PC-9 (cell line): ENCODE measurements around the gene PPM1N. TPM values are rescaled to one million over a fixed set of nuclear protein-coding genes. Genes with fewer than 3 reads are reported as not detected.
A peak's percentile ranks its signal among the peaks of the same experiment; 100 is the strongest.

Experiments
- BruUV-seq: library from RNA; stranded (reverse); fragments of 400-500 nt; replicated peaks from 2 replicates; lab custom pipeline; 2021; lab: Mats Ljungman, UMichigan
- CTCF ChIA-PET: fragments of 300-600 bp; sonication (Branson Sonifier 250); formaldehyde crosslinking; loops from one replicate; lab custom pipeline; 2022; ENCODE audit warnings: antibody characterized with exemption; lab: Charles Lee
- POLR2A ChIA-PET: fragments of 300-600 bp; sonication (Branson Sonifier 250); formaldehyde crosslinking; loops from one replicate; lab custom pipeline; 2022; ENCODE audit warnings: antibody characterized with exemption; ENCODE audit not compliant: unreplicated experiment; lab: Charles Lee
- DNase-seq, 2 experiments: peaks; one replicate each; pipeline versions ENCODE4 v3.0.0 to v3.0.0-alpha.2; 2015 to 2022; ENCODE audit warnings: mixed read lengths in 1 of 2
- H2AFZ ChIP-seq: fragments of 200-600 bp; sonication (generic); 2 replicates; pipeline ENCODE4 v1.8.1; 2017; ENCODE audit warnings: antibody characterized with exemption
- H3F3A ChIP-seq: fragments of 200-600 bp; sonication (generic); 2 replicates; pipeline ENCODE4 v1.8.1; 2017; ENCODE audit warnings: antibody characterized with exemption, mild to moderate bottlenecking, low read depth; ENCODE audit not compliant: insufficient read depth
- H3K27ac ChIP-seq: fragments of 200-600 bp; sonication (generic); 2 replicates; pipeline ENCODE4 v1.6.1; 2016; ENCODE audit warnings: mixed run types
- H3K27me3 ChIP-seq: fragments of 200-600 bp; sonication (generic); 2 replicates; pipeline ENCODE4 v1.6.1; 2016; ENCODE audit warnings: low read depth, mixed run types; ENCODE audit not compliant: insufficient read depth
- H3K36me3 ChIP-seq: fragments of 200-600 bp; sonication (generic); 2 replicates; pipeline ENCODE4 v1.6.1; 2016; ENCODE audit warnings: low read depth, mixed run types
- H3K4me1 ChIP-seq: fragments of 200-600 bp; sonication (generic); replicated peaks from 2 replicates; pipeline ENCODE4 v1.6.1; 2016; ENCODE audit warnings: mixed run types; ENCODE audit not compliant: insufficient read depth
- H3K4me2 ChIP-seq: fragments of 200-600 bp; sonication (generic); 2 replicates; pipeline ENCODE4 v1.6.1; 2017; ENCODE audit warnings: mixed run types
- H3K4me3 ChIP-seq: fragments of 200-600 bp; sonication (generic); 2 replicates; pipeline ENCODE4 v1.6.1; 2016; ENCODE audit warnings: mixed run types
- H3K79me2 ChIP-seq: fragments of 200-600 bp; sonication (generic); 2 replicates; pipeline ENCODE4 v1.6.1; 2017; ENCODE audit warnings: low read depth, mixed run types
- H3K9me2 ChIP-seq: fragments of 200-600 bp; sonication (generic); 2 replicates; pipeline ENCODE4 v1.8.1; 2017; ENCODE audit warnings: mild to moderate bottlenecking; ENCODE audit not compliant: insufficient read depth
- H3K9me3 ChIP-seq: fragments of 200-600 bp; sonication (generic); 2 replicates; pipeline ENCODE4 v1.8.1; 2016; ENCODE audit warnings: low read depth; ENCODE audit not compliant: insufficient read depth
- H4K20me1 ChIP-seq: fragments of 200-600 bp; sonication (generic); 2 replicates; pipeline ENCODE4 v1.8.1; 2017; ENCODE audit not compliant: insufficient read depth
- CTCF ChIP-seq: fragments of 200-600 bp; sonication (generic); conservative IDR thresholded peaks from 2 replicates; pipeline ENCODE4 v1.6.1; 2017; ENCODE audit warnings: mixed run types, antibody characterized with exemption, mild to moderate bottlenecking, moderate library complexity
- EZH2 ChIP-seq: fragments of 200-600 bp; sonication (generic); IDR thresholded peaks from 2 replicates; pipeline ENCODE4 v1.8.0; 2017; ENCODE audit warnings: antibody characterized with exemption, low read depth
- intact Hi-C: fragments of 100-400 bp; cut with micrococcal nuclease; formaldehyde crosslinking; loops from one replicate; pipeline ENCODE4 v1.10.0; 2022; ENCODE audit not compliant: unreplicated experiment
- total RNA-seq: library from RNA; stranded (reverse); gene quantifications from 2 replicates; pipeline ENCODE4 v1.2.3, GENCODE V29; 2021

Gene PPM1N
- total RNA-seq, 1 experiment from 2014 or later = 5.0 TPM

GRCh38 chr19:45455707-45456499, 42.3 kb upstream of the PPM1N start:
- Histone ChIP-seq H3K27me3 (no peaks in the 10 kb centered on the region), H3K9me2 (no peaks in the 10 kb centered on the region), H3K4me2 (peak overlapping the region; percentile 85), H3K79me2 (no peaks in the 10 kb centered on the region), H4K20me1 (no peaks in the 10 kb centered on the region), H3K36me3 (no peaks in the 10 kb centered on the region), H3K9me3 (no peaks in the 10 kb centered on the region), H3K27ac (peak overlapping the region; percentile 93), H3K4me3 (peak overlapping the region; percentile 53; the same call in 1 of the 2 replicates), H2AFZ (peak overlapping the region; percentile 84), H3K4me1 (peaks cover 38% of the 10 kb centered on the region), H3F3A (peaks cover 64% of the 10 kb centered on the region; the same call in 1 of the 2 replicates)
- TF ChIP-seq CTCF (no peak), EZH2 (no peak)
- intact Hi-C loops = loop anchor here (1.0 kb wide), 2 partner anchors 11 to 12 kb away; partner anchors contain the start of gene FOSB
- CTCF ChIA-PET = interaction anchor here (0.6 to 1.2 kb wide), 2 partner anchors 11 to 23 kb away, joined by 4 to 9 read pairs; no protein-coding TSS in a partner anchor
- POLR2A ChIA-PET = interaction anchor here (0.6 to 2.0 kb wide), 4 partner anchors 10 to 262 kb away, joined by 3 to 64 read pairs (median 4); partner anchors contain the start of gene FOSB
- no TSS peak for BruUV-seq
- DNase-seq = peak; percentile 98

- no peaks in the 10 kb centered on the region for H3K9me2 ChIP-seq
- no peaks in the 10 kb centered on the region for H3K9me3 ChIP-seq
- H3K4me1 ChIP-seq = peaks cover 33% of the 10 kb centered on the region
- no peaks in the 10 kb centered on the region for H3K79me2 ChIP-seq
- no peak for DNase-seq
- peak overlapping the region; percentile 53; the same call in 1 of the 2 replicates for H3K4me3 ChIP-seq
- TF ChIP-seq CTCF (no peak), EZH2 (no peak)
- peak overlapping the region; percentile 85 for H3K4me2 ChIP-seq
- H3K36me3 ChIP-seq = no peaks in the 10 kb centered on the region
- H4K20me1 ChIP-seq = no peaks in the 10 kb centered on the region
- no TSS peak for BruUV-seq
- peak overlapping the region; percentile 93 for H3K27ac ChIP-seq
- H2AFZ ChIP-seq = peak overlapping the region; percentile 84
- intact Hi-C loops = no loop called here
- ChIA-PET POLR2A (interaction anchor here (0.6 to 2.0 kb wide), 3 partner anchors 11 to 408 kb away, joined by 4 to 64 read pairs (median 19); partner anchors contain the start of genes FOSB and FOXA3), CTCF (interaction anchor here (0.6 to 0.7 kb wide), 2 partner anchors 21 to 186 kb away, joined by 5 to 16 read pairs; no protein-coding TSS in a partner anchor)
- H3K27me3 ChIP-seq = no peaks in the 10 kb centered on the region
- peaks cover 58% of the 10 kb centered on the region; the same call in 1 of the 2 replicates for H3F3A ChIP-seq
Measured at GRCh38 chr19:45456500-45456815, 41.8 kb upstream of the PPM1N start.

- no peaks in the 10 kb centered on the region for H3K27me3 ChIP-seq
- intact Hi-C loops = no loop called here
- H3K36me3 ChIP-seq = no peaks in the 10 kb centered on the region
- no peaks in the 10 kb centered on the region for H4K20me1 ChIP-seq
- POLR2A ChIA-PET = no interaction called here
- H3K9me2 ChIP-seq = no peaks in the 10 kb centered on the region
- no peak for TF ChIP-seq CTCF
- TF ChIP-seq EZH2 = no peak
- CTCF ChIA-PET = no interaction called here
- DNase-seq = no peak
- BruUV-seq = no TSS peak
- H2AFZ ChIP-seq = no peak overlapping the region
- H3K79me2 ChIP-seq = no peaks in the 10 kb centered on the region
- H3K9me3 ChIP-seq = no peaks in the 10 kb centered on the region
- H3K4me3 ChIP-seq = no peak overlapping the region
- H3K4me2 ChIP-seq = no peak overlapping the region
- H3F3A ChIP-seq = peaks cover 47% of the 10 kb centered on the region; the same call in 1 of the 2 replicates
- peaks cover 30% of the 10 kb centered on the region for H3K4me1 ChIP-seq
- H3K27ac ChIP-seq = no peak overlapping the region
Measured at GRCh38 chr19:45457776-45458175, 40.5 kb upstream of the PPM1N start.
